Measurements from ENCODE around the gene CYTIP. TPM values are rescaled to one million over a fixed set of nuclear protein-coding genes. Genes with fewer than 3 reads are reported as not detected.

CYTIP gene
- total and polyA plus RNA-seq, 9 of the 15 experiments (the other 6 are each of a cell fraction or from before 2014, with no cell fraction given) = 0.03 to 0.35 (median 0.26) TPM; not detected in 1

GRCh38 chr2:157469726-157470125 is 25.8 kb upstream of the CYTIP start (continued):
- TF ChIP-seq, protein P1, sequence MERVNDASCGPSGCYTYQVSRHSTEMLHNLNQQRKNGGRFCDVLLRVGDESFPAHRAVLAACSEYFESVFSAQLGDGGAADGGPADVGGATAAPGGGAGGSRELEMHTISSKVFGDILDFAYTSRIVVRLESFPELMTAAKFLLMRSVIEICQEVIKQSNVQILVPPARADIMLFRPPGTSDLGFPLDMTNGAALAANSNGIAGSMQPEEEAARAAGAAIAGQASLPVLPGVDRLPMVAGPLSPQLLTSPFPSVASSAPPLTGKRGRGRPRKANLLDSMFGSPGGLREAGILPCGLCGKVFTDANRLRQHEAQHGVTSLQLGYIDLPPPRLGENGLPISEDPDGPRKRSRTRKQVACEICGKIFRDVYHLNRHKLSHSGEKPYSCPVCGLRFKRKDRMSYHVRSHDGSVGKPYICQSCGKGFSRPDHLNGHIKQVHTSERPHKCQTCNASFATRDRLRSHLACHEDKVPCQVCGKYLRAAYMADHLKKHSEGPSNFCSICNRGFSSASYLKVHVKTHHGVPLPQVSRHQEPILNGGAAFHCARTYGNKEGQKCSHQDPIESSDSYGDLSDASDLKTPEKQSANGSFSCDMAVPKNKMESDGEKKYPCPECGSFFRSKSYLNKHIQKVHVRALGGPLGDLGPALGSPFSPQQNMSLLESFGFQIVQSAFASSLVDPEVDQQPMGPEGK (CRISPR knock-in tag; IDR thresholded peaks at IDR 0.05; ENCODE audit: borderline replicate concordance) = no peak
- TF ChIP-seq ETS2 (tag; IDR thresholded peaks at IDR 0.05; ENCODE audit: borderline replicate concordance, poor library complexity, severe bottlenecking) (no peak), TBP (optimal IDR thresholded peaks at IDR 0.05; ENCODE audit: low read depth, low read length) (no peak), CBX8 (IDR thresholded peaks at IDR 0.05; ENCODE audit: borderline replicate concordance, extremely low read depth, low read depth, low read length, poor library complexity, severe bottlenecking) (no peak), CC2D1A (IDR thresholded peaks at IDR 0.05) (no peak), ILF3 (IDR thresholded peaks at IDR 0.05; ENCODE audit: borderline replicate concordance) (no peak)
- TF ChIP-seq, protein P2, sequence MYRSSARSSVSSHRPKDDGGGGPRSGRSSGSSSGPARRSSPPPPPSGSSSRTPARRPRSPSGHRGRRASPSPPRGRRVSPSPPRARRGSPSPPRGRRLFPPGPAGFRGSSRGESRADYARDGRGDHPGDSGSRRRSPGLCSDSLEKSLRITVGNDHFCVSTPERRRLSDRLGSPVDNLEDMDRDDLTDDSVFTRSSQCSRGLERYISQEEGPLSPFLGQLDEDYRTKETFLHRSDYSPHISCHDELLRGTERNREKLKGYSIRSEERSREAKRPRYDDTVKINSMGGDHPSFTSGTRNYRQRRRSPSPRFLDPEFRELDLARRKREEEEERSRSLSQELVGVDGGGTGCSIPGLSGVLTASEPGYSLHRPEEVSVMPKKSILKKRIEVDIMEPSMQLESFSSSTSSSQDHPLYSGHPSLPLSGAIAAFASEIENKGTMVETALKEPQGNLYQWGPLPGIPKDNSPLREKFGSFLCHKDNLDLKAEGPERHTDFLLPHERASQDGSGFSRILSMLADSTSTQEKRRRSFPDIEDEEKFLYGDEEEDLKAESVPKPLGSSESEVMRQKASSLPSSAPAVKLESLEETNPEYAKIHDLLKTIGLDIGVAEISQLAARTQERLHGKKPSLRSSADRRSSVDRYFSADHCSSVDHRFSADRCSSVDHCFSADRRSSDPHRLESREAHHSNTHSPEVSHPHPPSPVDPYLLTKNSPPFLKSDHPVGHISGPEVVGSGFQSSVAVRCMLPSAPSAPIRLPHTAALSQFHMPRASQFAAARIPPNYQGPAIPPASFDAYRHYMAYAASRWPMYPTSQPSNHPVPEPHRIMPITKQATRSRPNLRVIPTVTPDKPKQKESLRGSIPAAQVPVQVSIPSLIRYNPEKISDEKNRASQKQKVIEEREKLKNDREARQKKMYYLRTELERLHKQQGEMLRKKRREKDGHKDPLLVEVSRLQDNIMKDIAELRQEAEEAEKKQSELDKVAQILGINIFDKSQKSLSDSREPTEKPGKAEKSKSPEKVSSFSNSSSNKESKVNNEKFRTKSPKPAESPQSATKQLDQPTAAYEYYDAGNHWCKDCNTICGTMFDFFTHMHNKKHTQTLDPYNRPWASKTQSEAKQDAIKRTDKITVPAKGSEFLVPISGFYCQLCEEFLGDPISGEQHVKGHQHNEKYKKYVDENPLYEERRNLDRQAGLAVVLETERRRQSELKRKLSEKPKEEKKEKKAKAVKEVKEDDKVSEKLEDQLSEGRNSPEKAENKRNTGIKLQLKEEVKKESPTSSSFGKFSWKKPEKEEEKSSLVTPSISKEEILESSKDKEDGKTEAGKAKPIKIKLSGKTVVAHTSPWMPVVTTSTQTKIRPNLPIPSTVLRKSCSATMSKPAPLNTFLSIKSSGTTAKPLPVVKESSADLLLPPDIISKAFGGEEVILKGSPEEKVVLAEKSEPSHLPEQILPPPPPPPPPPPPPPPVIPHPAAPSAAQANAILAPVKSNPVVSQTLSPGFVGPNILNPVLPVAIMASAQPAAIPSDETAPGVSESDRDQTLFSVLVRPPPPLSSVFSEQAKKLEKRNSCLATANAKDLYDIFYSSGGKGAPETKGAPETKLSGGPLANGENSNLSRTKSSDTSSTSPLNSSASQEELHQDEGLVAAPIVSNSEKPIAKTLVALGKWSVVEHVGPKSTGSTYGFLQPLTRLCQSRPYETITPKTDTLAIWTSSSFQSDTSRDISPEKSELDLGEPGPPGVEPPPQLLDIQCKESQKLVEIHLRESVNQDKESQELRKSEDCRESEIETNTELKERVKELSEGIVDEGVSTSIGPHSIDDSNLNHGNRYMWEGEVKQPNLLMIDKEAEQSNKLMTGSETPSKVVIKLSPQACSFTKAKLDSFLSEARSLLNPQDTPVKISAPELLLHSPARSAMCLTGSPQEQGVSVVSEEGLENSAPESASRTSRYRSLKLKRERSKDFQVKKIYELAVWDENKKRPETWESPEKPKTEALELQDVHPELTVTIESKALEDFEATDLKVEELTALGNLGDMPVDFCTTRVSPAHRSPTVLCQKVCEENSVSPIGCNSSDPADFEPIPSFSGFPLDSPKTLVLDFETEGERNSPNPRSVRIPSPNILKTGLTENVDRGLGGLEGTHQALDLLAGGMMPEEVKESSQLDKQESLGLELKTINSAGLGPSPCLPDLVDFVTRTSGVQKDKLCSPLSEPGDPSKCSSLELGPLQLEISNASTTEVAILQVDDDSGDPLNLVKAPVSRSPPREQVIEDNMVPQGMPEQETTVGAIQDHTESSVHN (IDR thresholded peaks at IDR 0.05; ENCODE audit: borderline replicate concordance in 1 of 2, low read depth in 1 of 2) = no peak
